H1 (cell line): ENCODE measurements around the gene ZDHHC9. TPM values are rescaled to one million over a fixed set of nuclear protein-coding genes. Genes with fewer than 3 reads are reported as not detected.

Source experiments
- CTCF ChIA-PET: fragments of 300-600 bp; sonication (Branson Sonifier 250); formaldehyde crosslinking; loops from one replicate; lab custom pipeline; 2021; ENCODE audit not compliant: partially characterized antibody; lab: Charles Lee
- POLR2A ChIA-PET: fragments of 300-600 bp; sonication (Branson Sonifier 250); formaldehyde crosslinking; loops from one replicate; lab custom pipeline; 2021; ENCODE audit warnings: inconsistent platforms; ENCODE audit not compliant: partially characterized antibody; lab: Charles Lee
- DNase-seq, 2 experiments: peaks; one replicate each; pipeline versions ENCODE4 v3.0.0 to v3.0.0-alpha.2; 2010 to 2022; ENCODE audit warnings: low spot score in 2 of 2, low read depth in 1 of 2, mixed read lengths in 1 of 2
- FAIRE-seq: peaks from 2 replicates; lab custom pipeline; 2011; peaks lifted over from hg19 to GRCh38; lab: Jason Lieb, UNC
- H2AFZ ChIP-seq: 2 replicates; pipeline ENCODE4 v1.8.1; 2012; ENCODE audit warnings: low read length, inconsistent platforms
- H2AK5ac ChIP-seq: 2 replicates; pipeline ENCODE4 v1.6.1; 2013; ENCODE audit warnings: low read depth, low read length
- H2BK120ac ChIP-seq: replicated peaks from 2 replicates; pipeline ENCODE3; 2013; ENCODE audit warnings: low read depth, low read length, inconsistent platforms
- H2BK12ac ChIP-seq: 2 replicates; pipeline ENCODE4 v1.6.1; 2013; ENCODE audit warnings: low read depth, low read length
- H2BK15ac ChIP-seq: 2 replicates; pipeline ENCODE4 v1.6.1; 2013; ENCODE audit warnings: low read length
- H2BK20ac ChIP-seq: 2 replicates; pipeline ENCODE4 v1.6.1; 2013; ENCODE audit warnings: low read length
- H2BK5ac ChIP-seq: 2 replicates; pipeline ENCODE4 v1.6.1; 2013; ENCODE audit warnings: low read depth, low read length
- H3K14ac ChIP-seq: 2 replicates; pipeline ENCODE4 v1.6.1; 2013; ENCODE audit warnings: inconsistent platforms; ENCODE audit not compliant: insufficient read length
- H3K18ac ChIP-seq: 2 replicates; pipeline ENCODE4 v1.6.1; 2013; ENCODE audit warnings: low read length; ENCODE audit errors: extremely low read depth
- H3K23ac ChIP-seq: 2 replicates; pipeline ENCODE4 v1.6.1; 2013; ENCODE audit warnings: inconsistent platforms; ENCODE audit not compliant: insufficient read length
- H3K23me2 ChIP-seq: 2 replicates; pipeline ENCODE4 v1.6.1; 2013; ENCODE audit warnings: low read depth, low read length
- H3K27ac ChIP-seq: 2 replicates; pipeline ENCODE4 v1.6.1; 2011; ENCODE audit warnings: low read depth, low read length, inconsistent platforms
- H3K27me3 ChIP-seq, 4 experiments: replicated peaks in 1 of 4; 1 replicate in 1 of 4; 2 replicates in 3 of 4; pipeline versions ENCODE4 v1.6.1 to v1.8.1; 2011 to 2013; ENCODE audit warnings: low read length in 3 of 4, mild to moderate bottlenecking in 3 of 4, inconsistent platforms in 2 of 4, mixed read lengths in 2 of 4, moderate library complexity in 1 of 4; ENCODE audit not compliant: control insufficient read depth in 3 of 4, insufficient read depth in 3 of 4; ENCODE audit errors: extremely low read depth in 1 of 4
- H3K36me3 ChIP-seq, 4 experiments: 2 replicates each; pipeline versions ENCODE4 v1.6.1 to v1.8.1; 2011 to 2013; ENCODE audit warnings: mild to moderate bottlenecking in 4 of 4, low read length in 3 of 4, moderate library complexity in 2 of 4, control low read depth in 1 of 4, inconsistent platforms in 1 of 4; ENCODE audit not compliant: insufficient read depth in 4 of 4, control insufficient read depth in 2 of 4
- H3K4ac ChIP-seq: replicated peaks from 2 replicates; pipeline ENCODE3; 2013; ENCODE audit warnings: low read length, low read depth, mixed read lengths, inconsistent platforms; ENCODE audit not compliant: insufficient read length
- H3K4me1 ChIP-seq, 4 experiments: replicated peaks in 1 of 4; 1 replicate in 1 of 4; 2 replicates in 3 of 4; pipeline versions ENCODE4 v1.6.1 to v1.8.1; 2011 to 2013; ENCODE audit warnings: low read length in 3 of 4, inconsistent platforms in 2 of 4, mixed read lengths in 1 of 4; ENCODE audit not compliant: insufficient read depth in 4 of 4, control insufficient read depth in 3 of 4
- H3K4me2 ChIP-seq, 2 experiments: 2 replicates each; pipeline versions ENCODE4 v1.6.1 to v1.8.1; 2011 to 2013; ENCODE audit warnings: low read depth in 2 of 2, low read length in 2 of 2, control low read depth in 1 of 2, inconsistent platforms in 1 of 2, mild to moderate bottlenecking in 1 of 2; ENCODE audit not compliant: insufficient read depth in 1 of 2
- H3K4me3 ChIP-seq, 4 experiments: fragments of 200-600, 300-600 bp in 1 of 4; sonication (generic), shearing (Covaris generic), sonication (Bioruptor Twin) in 1 of 4; 2 replicates each; pipeline versions ENCODE4 v1.5.1 to v1.8.1; 2011 to 2016; ENCODE audit warnings: low read length in 4 of 4, low read depth in 3 of 4, control low read depth in 2 of 4, inconsistent platforms in 2 of 4, mild to moderate bottlenecking in 2 of 4, mixed read lengths in 1 of 4, moderate library complexity in 1 of 4; ENCODE audit not compliant: insufficient read depth in 2 of 4; ENCODE audit errors: extremely low read depth in 1 of 4
- H3K56ac ChIP-seq: replicated peaks from 2 replicates; pipeline ENCODE3; 2013; ENCODE audit warnings: low read depth, mild to moderate bottlenecking, mixed read lengths, low read length, inconsistent platforms; ENCODE audit not compliant: insufficient read length
- H3K79me1 ChIP-seq: 2 replicates; pipeline ENCODE4 v1.6.1; 2013; ENCODE audit warnings: low read depth, low read length, control low read depth
- H3K79me2 ChIP-seq, 2 experiments: 2 replicates each; pipeline versions ENCODE4 v1.6.1 to v1.8.1; 2012 to 2013; ENCODE audit warnings: low read length in 2 of 2, mild to moderate bottlenecking in 2 of 2, inconsistent platforms in 1 of 2; ENCODE audit not compliant: insufficient read depth in 2 of 2, control insufficient read depth in 1 of 2
- H3K9ac ChIP-seq, 4 experiments: replicated peaks in 1 of 4; 1 replicate in 1 of 4; 2 replicates in 3 of 4; pipeline versions ENCODE4 v1.6.1 to v1.8.1; 2011 to 2013; ENCODE audit warnings: low read depth in 3 of 4, low read length in 3 of 4, control low read depth in 2 of 4, mild to moderate bottlenecking in 2 of 4, moderate library complexity in 2 of 4, inconsistent platforms in 1 of 4; ENCODE audit errors: extremely low read depth in 1 of 4
- H3K9me3 ChIP-seq, 2 experiments: 2 replicates each; pipeline versions ENCODE4 v1.6.1 to v1.8.1; 2012 to 2013; ENCODE audit warnings: mild to moderate bottlenecking in 2 of 2, moderate library complexity in 2 of 2, control low read depth in 1 of 2, inconsistent platforms in 1 of 2, low read depth in 1 of 2, low read length in 1 of 2, mixed read lengths in 1 of 2; ENCODE audit not compliant: insufficient read depth in 2 of 2
- H4K20me1 ChIP-seq, 2 experiments: replicated peaks in 1 of 2; 2 replicates each; pipeline versions ENCODE3 to v1.8.1; 2011 to 2013; ENCODE audit warnings: inconsistent platforms in 2 of 2, low read length in 2 of 2, mild to moderate bottlenecking in 1 of 2; ENCODE audit not compliant: insufficient read depth in 2 of 2, control insufficient read depth in 1 of 2
- H4K5ac ChIP-seq: 2 replicates; pipeline ENCODE4 v1.6.1; 2013; ENCODE audit warnings: low read length, low read depth, mixed read lengths, inconsistent platforms; ENCODE audit not compliant: insufficient read length
- H4K8ac ChIP-seq: 2 replicates; pipeline ENCODE4 v1.8.0; 2013; ENCODE audit warnings: mild to moderate bottlenecking, moderate library complexity, low read length, inconsistent platforms; ENCODE audit not compliant: insufficient read depth; ENCODE audit errors: extremely low read depth
- H4K91ac ChIP-seq: replicated peaks from 2 replicates; pipeline ENCODE3; 2013; ENCODE audit warnings: low read length, mixed read lengths, inconsistent platforms; ENCODE audit not compliant: insufficient read length
- CHD2 ChIP-seq: IDR thresholded peaks from 2 replicates; pipeline ENCODE4 v1.6.1; 2012; ENCODE audit warnings: low read length, improper control_type of control experiment
- JUND ChIP-seq: IDR thresholded peaks from 2 replicates; pipeline ENCODE4 v1.6.1; 2011; ENCODE audit warnings: mild to moderate bottlenecking, improper control_type of control experiment, low read length
- MAX ChIP-seq: IDR thresholded peaks from 2 replicates; pipeline ENCODE4 v1.6.1; 2012; ENCODE audit warnings: inconsistent platforms
- ZNF274 ChIP-seq: IDR thresholded peaks from 2 replicates; pipeline ENCODE4 v1.7.0; 2012; ENCODE audit warnings: low read length, borderline replicate concordance; ENCODE audit errors: extremely low read depth
- WGBS, 2 experiments: shearing (Covaris generic) in 1 of 2; methylation state at CpG; one replicate each; pipeline versions ENCODE4 v1.1.6 to v1.1.7; 2013 to 2015; ENCODE audit warnings: low lambda C conversion rate in 2 of 2, mixed read lengths in 2 of 2, inconsistent platforms in 1 of 2, low coverage in 1 of 2, missing lambda C conversion rate in 1 of 2; ENCODE audit not compliant: insufficient replicate concordance in 2 of 2, insufficient coverage in 1 of 2, insufficient read length in 1 of 2; ENCODE audit errors: extremely low coverage in 1 of 2, missing lambda C conversion rate in 1 of 2; 5-methylcytosine and 5-hydroxymethylcytosine counted together
- polyA plus RNA-seq, 7 experiments: library from polyadenylated mRNA; depleted of rRNA in 3 of 7; stranded (reverse) in 5 of 7; unstranded in 2 of 7; fragments of >200 nt in 5 of 7; fragments of 200-250 nt in 2 of 7; gene quantifications; 1 replicate in 5 of 7; 2 replicates in 1 of 7; 4 replicates in 1 of 7; pipeline versions ENCODE4 v1.2.1 to v1.2.3, GENCODE V29; 2011 to 2013; ENCODE audit warnings: missing spikeins in 2 of 7, mixed read lengths in 2 of 7
- total RNA-seq: library from RNA; stranded (reverse); fragmentation: NEBNext Ultra II Directional; extraction: Animal tissue kit (Norgen Biotek cat#: 25700); gene quantifications from 2 replicates; pipeline ENCODE4 v1.2.1, GENCODE V29; 2021

Gene ZDHHC9
- total and polyA plus RNA-seq, 2 of the 8 experiments (the other 6 are each of a cell fraction or from before 2014, with no cell fraction given), result 18.1 to 28.3 TPM

DNA sequence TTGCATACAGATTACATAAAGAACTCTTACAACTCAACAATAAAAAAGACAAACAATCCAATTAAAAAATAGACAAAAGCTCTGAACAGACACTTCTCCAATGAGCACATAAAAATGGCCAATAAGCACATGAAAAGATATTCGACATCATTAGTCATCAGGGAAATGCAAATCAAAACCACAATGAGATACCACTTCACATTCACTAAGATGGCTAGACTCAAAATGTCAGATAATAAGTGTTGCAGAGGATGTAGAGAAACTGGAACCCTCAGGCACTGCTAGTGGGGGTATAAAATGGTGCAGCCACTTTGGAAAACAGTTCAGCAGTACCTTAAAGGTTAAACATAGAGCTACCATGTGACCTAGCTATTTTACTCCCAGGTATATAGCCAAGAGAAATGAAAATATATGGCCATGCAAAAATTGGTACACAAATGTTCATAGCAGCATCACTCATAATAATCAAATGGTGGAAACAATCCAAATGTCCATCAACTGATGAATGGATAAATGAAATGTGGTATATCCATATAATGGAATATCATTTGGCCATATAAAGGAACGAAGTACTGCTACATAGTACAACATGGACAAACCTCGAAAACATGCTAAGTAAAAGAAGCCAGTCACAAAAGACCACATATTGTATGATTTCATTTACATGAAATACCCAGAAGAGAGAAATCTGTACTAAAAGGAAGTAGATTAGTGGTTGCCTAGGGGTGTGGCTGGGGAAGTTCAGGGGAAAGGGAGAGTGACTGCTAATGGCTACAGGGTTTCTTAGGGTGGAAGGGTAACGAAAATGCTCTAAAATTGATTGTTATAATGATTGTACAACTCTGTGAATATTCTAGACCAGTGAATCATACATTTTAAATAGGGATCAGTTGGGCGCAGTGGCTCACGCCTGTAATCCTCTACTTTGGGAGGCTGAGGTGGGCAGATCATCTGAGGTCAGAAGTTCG, 34.6 kb downstream of the ZDHHC9 start:
- no peak overlapping the region for H3K56ac ChIP-seq
- TF ChIP-seq MAX (no peak), JUND (no peak), CHD2 (no peak), ZNF274 (no peak)
- DNase-seq, result no peak
- H3K36me3 ChIP-seq, result peaks cover 0 to 14% (median 10%) of the 10 kb centered on the region in 4 experiments; a peak in 4 of 8 replicates
- H2BK5ac ChIP-seq, result no peak overlapping the region
- H3K4me1 ChIP-seq, result no peaks in the 10 kb centered on the region
- H4K5ac ChIP-seq, result no peak overlapping the region
- no peak overlapping the region for H3K27ac ChIP-seq
- H3K14ac ChIP-seq, result no peak overlapping the region
- H4K8ac ChIP-seq, result no peak overlapping the region
- no peak overlapping the region for H3K4me3 ChIP-seq
- ChIA-PET CTCF (interaction anchor here (0.8 to 1.5 kb wide), 2 partner anchors 15 to 28 kb away, joined by 3 to 6 read pairs; no protein-coding TSS in a partner anchor), POLR2A (no interaction called here)
- no peaks in the 10 kb centered on the region for H3K79me2 ChIP-seq
- H3K9me3 ChIP-seq, result no peaks in the 10 kb centered on the region
- H2BK20ac ChIP-seq, result no peak overlapping the region
- 90% methylated on average over 7 of the region's 7 CpGs; no CpG with 5 or more reads in 1 of the 2 experiments for WGBS, 2 experiments
- H3K18ac ChIP-seq, result no peak overlapping the region
- no peak overlapping the region for H3K23ac ChIP-seq
- H2AFZ ChIP-seq, result no peak overlapping the region
- H2AK5ac ChIP-seq, result no peak overlapping the region
- no peak for FAIRE-seq
- H2BK12ac ChIP-seq, result no peak overlapping the region
- no peak overlapping the region for H4K91ac ChIP-seq
- H4K20me1 ChIP-seq, result no peaks in the 10 kb centered on the region
- H2BK120ac ChIP-seq, result no peak overlapping the region
- no peaks in the 10 kb centered on the region for H3K27me3 ChIP-seq
- H3K4ac ChIP-seq, result no peak overlapping the region
- H3K79me1 ChIP-seq, result no peaks in the 10 kb centered on the region
- no peak overlapping the region for H3K9ac ChIP-seq
- no peak overlapping the region for H2BK15ac ChIP-seq
- no peaks in the 10 kb centered on the region for H3K23me2 ChIP-seq
- no peak overlapping the region for H3K4me2 ChIP-seq
